ENCODE measurements around the gene DPPA5. TPM values are rescaled to one million over a fixed set of nuclear protein-coding genes. Genes with fewer than 3 reads are reported as not detected.

DPPA5 gene
- total RNA-seq, 1 donor from 2014 or later: not detected

GRCh38 chr6:73362358-73362757, 8.3 kb upstream of the DPPA5 start, which contains the start of gene KHDC3L:
TSS of gene KHDC3L (plus strand) at chr6:73362658. CDS start at chr6:73362730, 72 bp downstream.
- H3K4me1 Mint-ChIP-seq (ENCODE audit: low read depth, unreplicated experiment): no peaks in the 10 kb centered on the region
- H3K36me3 Mint-ChIP-seq (ENCODE audit: unreplicated experiment): no peaks in the 10 kb centered on the region
- no peak within 1 kb of the TSS for H3K4me3 Mint-ChIP-seq (ENCODE audit: unreplicated experiment)
- TF ChIP-seq CTCF (IDR thresholded peaks at IDR 0.05; ENCODE audit: partially characterized antibody, unreplicated experiment): no peak
- H3K27me3 Mint-ChIP-seq (ENCODE audit: unreplicated experiment): peaks cover 2% of the 10 kb centered on the region
- no peak within 1 kb of the TSS for H3K27ac Mint-ChIP-seq (ENCODE audit: unreplicated experiment)
- H3K9me3 Mint-ChIP-seq (ENCODE audit: unreplicated experiment): peaks cover 3% of the 10 kb centered on the region
- DNase-seq: no peak

GRCh38 chr6:73349311-73349710, 4.8 kb downstream of the DPPA5 start:
- H3K4me3 Mint-ChIP-seq (ENCODE audit: unreplicated experiment): no peak overlapping the region
- H3K4me1 Mint-ChIP-seq (ENCODE audit: low read depth, unreplicated experiment): no peaks in the 10 kb centered on the region
- no peaks in the 10 kb centered on the region for H3K9me3 Mint-ChIP-seq (ENCODE audit: unreplicated experiment)
- H3K27me3 Mint-ChIP-seq (ENCODE audit: unreplicated experiment): no peaks in the 10 kb centered on the region
- no peak for TF ChIP-seq CTCF (IDR thresholded peaks at IDR 0.05; ENCODE audit: partially characterized antibody, unreplicated experiment)
- no peaks in the 10 kb centered on the region for H3K36me3 Mint-ChIP-seq (ENCODE audit: unreplicated experiment)
- H3K27ac Mint-ChIP-seq (ENCODE audit: unreplicated experiment): no peak overlapping the region
- no peak for DNase-seq

GRCh38 chr6:73348550-73349204, 5.4 kb downstream of the DPPA5 start:
- Mint-ChIP-seq H3K9me3 (ENCODE audit: unreplicated experiment) (no peaks in the 10 kb centered on the region), H3K4me1 (ENCODE audit: low read depth, unreplicated experiment) (no peaks in the 10 kb centered on the region), H3K27ac (ENCODE audit: unreplicated experiment) (no peak overlapping the region), H3K36me3 (ENCODE audit: unreplicated experiment) (no peaks in the 10 kb centered on the region), H3K4me3 (ENCODE audit: unreplicated experiment) (no peak overlapping the region), H3K27me3 (ENCODE audit: unreplicated experiment) (no peaks in the 10 kb centered on the region)
- no peak for TF ChIP-seq CTCF (IDR thresholded peaks at IDR 0.05; ENCODE audit: partially characterized antibody, unreplicated experiment)
- DNase-seq: no peak

DNA sequence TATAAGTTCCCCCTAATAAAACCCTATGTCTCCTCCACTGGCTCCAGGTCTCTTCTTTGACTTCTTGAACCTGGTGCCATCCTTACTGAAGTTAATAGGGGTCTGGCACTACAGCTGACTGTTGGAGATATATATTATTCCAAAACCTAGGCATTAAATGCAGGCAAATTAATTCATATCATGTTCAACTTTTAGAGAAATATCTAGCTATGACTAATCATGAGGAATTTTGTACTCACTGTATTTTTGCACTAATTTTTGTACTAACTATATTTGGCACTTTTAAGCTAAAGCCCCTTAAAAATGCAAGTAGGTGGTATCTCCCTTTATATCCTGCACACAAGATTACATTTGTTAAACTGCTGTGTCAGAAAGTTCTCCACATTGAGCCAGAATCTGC, 10.9 kb downstream of the DPPA5 start:
- DNase-seq: no peak
- no peak for TF ChIP-seq CTCF (IDR thresholded peaks at IDR 0.05; ENCODE audit: partially characterized antibody, unreplicated experiment)
- H3K9me3 Mint-ChIP-seq (ENCODE audit: unreplicated experiment): no peaks in the 10 kb centered on the region
- no peaks in the 10 kb centered on the region for H3K36me3 Mint-ChIP-seq (ENCODE audit: unreplicated experiment)
- no peak overlapping the region for H3K27ac Mint-ChIP-seq (ENCODE audit: unreplicated experiment)
- no peak overlapping the region for H3K4me3 Mint-ChIP-seq (ENCODE audit: unreplicated experiment)
- no peaks in the 10 kb centered on the region for H3K4me1 Mint-ChIP-seq (ENCODE audit: low read depth, unreplicated experiment)
- H3K27me3 Mint-ChIP-seq (ENCODE audit: unreplicated experiment): no peaks in the 10 kb centered on the region

- Mint-ChIP-seq H3K27me3 (ENCODE audit: unreplicated experiment) (no peaks in the 10 kb centered on the region), H3K9me3 (ENCODE audit: unreplicated experiment) (no peaks in the 10 kb centered on the region), H3K27ac (ENCODE audit: unreplicated experiment) (no peak overlapping the region), H3K4me1 (ENCODE audit: low read depth, unreplicated experiment) (no peaks in the 10 kb centered on the region), H3K36me3 (ENCODE audit: unreplicated experiment) (no peaks in the 10 kb centered on the region), H3K4me3 (ENCODE audit: unreplicated experiment) (no peak overlapping the region)
- no peak for DNase-seq
- TF ChIP-seq CTCF (IDR thresholded peaks at IDR 0.05; ENCODE audit: partially characterized antibody, unreplicated experiment): no peak
These were observed 11.9 kb downstream of the DPPA5 start for GRCh38 chr6:73342174-73342573.

Measured in glutamatergic neuron (in vitro differentiated cells).